ENCODE results near the gene KIAA0040.
A peak's percentile ranks its signal among the peaks of the same experiment; 100 is the strongest.

The KIAA0040 gene

GRCh38 chr1:175178056-175178455, 14.5 kb downstream of the KIAA0040 start:
- TF ChIP-seq CTCF (conservative IDR thresholded peaks at IDR 0.05): no peak
- H3K27ac ChIP-seq: no peak overlapping the region

GRCh38 chr1:175176246-175176645, 16.3 kb downstream of the KIAA0040 start:
- no peak overlapping the region for H3K27ac ChIP-seq

DNA sequence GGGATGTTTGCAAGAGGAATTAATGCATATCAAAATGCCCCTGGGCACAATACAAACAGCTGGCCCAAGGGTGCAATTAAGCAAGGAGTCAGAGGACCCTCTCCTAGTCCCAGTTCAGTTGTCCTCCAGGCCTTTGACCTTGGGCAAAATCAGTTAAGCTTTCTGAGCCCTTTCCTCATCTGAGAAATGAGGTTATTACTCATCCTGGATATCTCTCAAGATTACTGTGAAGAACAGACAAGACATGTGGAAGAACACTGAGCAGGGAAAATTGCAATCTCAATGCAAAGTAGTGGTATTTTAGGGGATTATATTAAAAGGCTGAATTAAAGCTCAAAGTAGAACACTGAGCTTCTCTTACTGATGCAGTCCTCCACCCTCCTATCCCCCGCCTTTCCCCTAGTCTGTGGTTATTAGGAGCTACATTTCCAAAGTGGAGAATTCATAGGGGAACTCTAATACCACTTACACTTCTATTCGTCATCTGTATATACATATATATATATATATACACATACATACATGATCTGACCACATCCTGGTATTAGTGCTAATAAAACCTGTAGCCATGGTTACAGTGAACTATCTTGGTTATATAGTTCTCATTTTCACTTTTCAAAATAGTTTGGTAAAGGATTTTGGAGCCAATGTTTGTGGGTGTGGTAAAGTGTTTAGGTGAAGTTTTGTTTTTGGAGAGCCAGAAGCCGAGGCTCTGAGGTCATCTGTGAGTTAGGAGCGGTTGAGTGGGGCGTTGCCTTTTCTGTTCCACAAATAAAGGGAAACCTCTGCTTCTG, 18.1 kb downstream of the KIAA0040 start:
- no peak for TF ChIP-seq CTCF (conservative IDR thresholded peaks at IDR 0.05)
- no peak overlapping the region for H3K27ac ChIP-seq

More at GRCh38 chr1:175176246-175176645, 16.3 kb downstream of the KIAA0040 start:
- TF ChIP-seq CTCF (conservative IDR thresholded peaks at IDR 0.05): no peak

GRCh38 chr1:175173531-175173930, 19.0 kb downstream of the KIAA0040 start:
- no peak for TF ChIP-seq CTCF (conservative IDR thresholded peaks at IDR 0.05)
- H3K27ac ChIP-seq: no peak overlapping the region

GRCh38 chr1:175172503-175172902, 20.1 kb downstream of the KIAA0040 start:
- TF ChIP-seq CTCF (conservative IDR thresholded peaks at IDR 0.05): no peak
- no peak overlapping the region for H3K27ac ChIP-seq

GRCh38 chr1:175171036-175171913, 21.3 kb downstream of the KIAA0040 start:
- TF ChIP-seq CTCF (conservative IDR thresholded peaks at IDR 0.05): no peak

DNA sequence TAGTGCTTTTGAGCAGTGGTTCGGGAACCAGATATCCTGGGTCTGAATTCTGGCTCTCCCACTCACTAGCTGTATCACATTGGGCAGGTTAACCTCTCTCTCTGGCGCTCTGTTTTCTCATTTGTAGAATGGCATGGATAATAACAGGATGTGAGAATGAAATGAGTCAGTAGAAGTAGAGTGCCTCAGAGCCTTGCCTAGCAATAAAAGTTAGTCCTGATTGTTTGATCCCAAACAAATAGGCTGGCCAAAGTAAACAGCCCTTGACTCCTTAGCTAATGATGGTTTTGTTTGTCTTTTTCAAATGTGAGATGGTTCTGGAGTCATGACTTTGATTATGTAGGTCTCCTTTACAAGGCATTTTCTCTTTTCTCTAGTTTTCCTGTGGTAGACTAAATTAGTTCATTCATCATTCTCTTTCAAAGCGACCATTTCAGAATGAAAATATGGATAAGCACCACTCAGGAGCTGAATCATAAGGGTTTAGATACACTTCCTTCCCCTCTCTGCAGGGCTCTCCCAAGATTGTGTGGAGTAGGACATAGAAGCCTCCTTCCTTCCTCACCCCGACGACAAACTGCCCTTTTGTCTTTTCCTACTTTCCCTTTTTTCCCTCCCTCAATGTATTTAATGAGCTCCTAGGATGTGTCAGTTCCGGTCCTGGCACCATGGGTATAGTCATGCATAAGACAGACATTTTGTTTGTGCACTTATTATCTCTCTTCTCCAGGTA, 23.1 kb downstream of the KIAA0040 start:
- no peak for TF ChIP-seq CTCF (conservative IDR thresholded peaks at IDR 0.05)
- peak overlapping the region; percentile 37; the same call in 1 of the 2 replicates for H3K27ac ChIP-seq

More at GRCh38 chr1:175171036-175171913, 21.3 kb downstream of the KIAA0040 start:
- no peak overlapping the region for H3K27ac ChIP-seq
